HEK293 (cell line): Measurements from ENCODE around the gene OR52E5.

Source experiments
- HOXC10 ChIP-seq: sonication (generic); formaldehyde crosslinking; IDR thresholded peaks from 2 replicates; pipeline ENCODE4 v1.8.1; 2023; ENCODE audit warnings: mild to moderate bottlenecking, missing genetic modification reagents
- MZF1 ChIP-seq: fragments of 450-650 bp; formaldehyde crosslinking; IDR thresholded peaks from 2 replicates; pipeline ENCODE4 v1.5.1; 2017; ENCODE audit warnings: missing biosample characterization, missing genetic modification characterization, borderline replicate concordance
- PRDM1 ChIP-seq: fragments of 450-650 bp; formaldehyde crosslinking; IDR thresholded peaks from 2 replicates; pipeline ENCODE4; 2016; ENCODE audit warnings: missing biosample characterization, missing genetic modification characterization
- TRIM28 ChIP-seq: IDR thresholded peaks from 2 replicates; pipeline ENCODE4 v1.6.1; 2011; ENCODE audit warnings: low read length, control low read depth, borderline replicate concordance
- ZBTB1 ChIP-seq: fragments of 450-650 bp; formaldehyde crosslinking; IDR thresholded peaks from 2 replicates; pipeline ENCODE4 v1.5.1; 2016; ENCODE audit warnings: missing biosample characterization, missing genetic modification characterization
- ZNF561 ChIP-seq: fragments of 450-650 bp; IDR thresholded peaks from 2 replicates; pipeline ENCODE4 v1.5.1; 2018; ENCODE audit warnings: missing biosample characterization, missing genetic modification characterization, borderline replicate concordance

DNA sequence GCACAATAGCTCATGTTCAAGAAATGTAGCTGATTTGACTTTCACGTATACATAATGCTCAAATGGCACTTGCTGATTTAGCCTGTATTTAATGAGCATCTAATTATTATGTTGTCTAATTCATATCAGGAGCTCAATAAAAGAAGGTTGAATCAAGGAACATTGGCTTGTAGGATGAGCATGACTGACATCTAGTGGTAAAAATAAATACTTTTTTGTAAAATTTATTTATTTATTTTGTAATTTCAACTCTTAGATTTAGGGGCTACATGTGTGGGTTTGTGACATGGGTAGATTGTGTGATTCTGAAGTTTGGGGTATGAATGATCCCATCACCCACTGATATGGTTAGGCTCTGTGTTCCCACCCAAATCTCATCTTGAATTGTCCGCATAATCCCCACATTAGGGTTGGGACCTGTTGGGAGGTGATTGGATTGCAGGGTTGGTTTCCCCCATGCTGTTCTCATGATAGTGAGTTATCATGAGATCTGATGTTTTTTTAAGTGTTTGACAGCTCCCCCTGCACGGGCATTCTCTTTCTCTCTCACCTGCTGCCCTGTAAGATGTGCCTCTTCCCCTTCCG, 1.7 kb upstream of the OR52E5 start:
- no peak for TF ChIP-seq TRIM28
- no peak for TF ChIP-seq MZF1
- no peak for TF ChIP-seq HOXC10 (CRISPR knock-in tag)
- TF ChIP-seq ZBTB1 (tag by site-specific recombination), result no peak
- no peak for TF ChIP-seq ZNF561 (tag by site-specific recombination)
- no peak for TF ChIP-seq PRDM1 (tag by site-specific recombination)
